SKM-1 treated with dmso at 0.1 percent for 144 hours (cell line): ENCODE measurements around the gene GOT2.
"Not testable (repeated sequence)": the region's sequence is repeated elsewhere in the genome, so short reads cannot be mapped to it uniquely, and the experiment has no call there.

Source experiments
- DNase-seq: peaks from one replicate; lab custom pipeline; 2025; ENCODE audit not compliant: unreplicated experiment; lab: John Stamatoyannopoulos, UW

GOT2 gene

GRCh38 chr16:58723109-58723508, 11.0 kb downstream of the GOT2 start:
- no peak for DNase-seq

DNA sequence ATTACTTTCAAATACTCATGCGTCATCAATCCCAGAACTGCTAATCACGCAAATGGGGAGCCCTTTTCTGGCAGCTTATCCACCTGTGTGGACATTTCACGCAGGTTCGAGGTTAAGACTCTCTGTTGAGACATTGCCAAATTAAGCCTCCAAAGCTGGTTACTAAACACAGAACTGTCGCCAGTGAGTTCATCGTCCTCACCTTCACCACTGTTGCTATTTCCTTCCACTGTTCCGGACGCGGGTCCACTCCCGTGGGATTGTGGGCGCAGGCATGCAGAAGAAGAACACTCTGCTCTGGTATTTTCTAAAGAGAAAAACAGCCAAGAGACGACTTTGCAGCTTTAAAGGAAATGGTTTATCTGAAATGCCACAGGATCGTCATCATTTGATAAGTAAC, 16.1 kb downstream of the GOT2 start:
- no peak for DNase-seq

- DNase-seq = no peak
Measured at GRCh38 chr16:58716468-58716867, 17.6 kb downstream of the GOT2 start.

DNA sequence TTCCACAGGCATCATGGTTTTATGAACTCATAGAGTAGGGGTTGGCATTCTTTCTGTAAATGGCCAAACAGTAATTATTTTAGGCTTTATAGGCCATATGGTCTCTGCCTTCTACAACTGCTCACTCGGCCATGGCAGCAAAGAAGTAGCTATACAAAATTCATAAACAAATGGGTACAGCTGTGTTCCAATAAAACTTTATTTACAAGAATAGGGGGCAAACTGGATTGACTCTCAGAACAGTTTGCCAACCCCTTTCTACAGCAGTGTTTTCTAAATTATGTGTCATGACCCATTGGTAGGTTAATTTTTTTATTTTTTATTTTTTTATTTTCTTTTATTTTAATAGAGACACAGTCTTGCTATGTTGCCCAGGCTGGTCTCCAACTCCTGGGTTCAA, 20.4 kb downstream of the GOT2 start:
- no peak for DNase-seq

GRCh38 chr16:58709333-58709732, 24.8 kb downstream of the GOT2 start:
- DNase-seq = no peak

DNA sequence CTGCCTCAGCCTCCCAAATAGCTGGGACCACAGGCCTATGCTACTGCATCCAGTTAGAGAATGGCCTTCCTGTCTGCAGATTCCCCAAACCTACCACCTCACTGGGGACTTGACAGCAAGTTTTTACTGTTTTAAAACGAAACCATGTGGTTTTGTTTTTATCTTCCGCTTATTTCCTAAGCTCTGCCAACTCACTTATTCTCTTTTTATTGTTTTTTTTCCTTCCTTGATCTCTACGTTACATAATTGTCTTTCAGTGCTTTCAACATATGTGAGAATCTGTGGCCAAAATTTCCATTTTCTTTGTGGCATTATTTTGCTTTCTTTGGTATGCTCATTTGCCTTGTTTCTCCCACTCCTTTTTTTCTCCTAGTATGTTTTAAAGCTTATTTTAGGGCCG, 35.0 kb downstream of the GOT2 start:
- no peak for DNase-seq

DNA sequence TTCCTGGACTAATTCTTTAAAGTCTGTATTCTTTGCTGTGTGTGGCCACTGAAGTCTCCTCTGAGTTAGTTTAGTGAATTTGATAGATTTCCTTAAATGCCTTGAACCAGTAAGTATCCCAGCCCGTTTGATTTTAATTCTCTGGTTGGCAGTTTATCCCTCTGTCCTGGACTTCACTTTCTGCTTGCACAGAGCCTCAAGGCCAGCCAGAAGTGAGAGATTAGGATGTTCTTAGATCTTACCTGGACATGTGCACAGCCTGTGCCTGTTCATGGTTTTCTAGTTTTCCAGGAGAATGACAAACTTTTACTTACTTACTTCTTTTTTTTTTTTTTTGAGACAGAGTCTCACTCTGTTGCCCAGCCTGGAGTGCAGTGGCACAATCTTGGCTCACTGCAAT, 38.7 kb downstream of the GOT2 start:
- no peak for DNase-seq

DNA sequence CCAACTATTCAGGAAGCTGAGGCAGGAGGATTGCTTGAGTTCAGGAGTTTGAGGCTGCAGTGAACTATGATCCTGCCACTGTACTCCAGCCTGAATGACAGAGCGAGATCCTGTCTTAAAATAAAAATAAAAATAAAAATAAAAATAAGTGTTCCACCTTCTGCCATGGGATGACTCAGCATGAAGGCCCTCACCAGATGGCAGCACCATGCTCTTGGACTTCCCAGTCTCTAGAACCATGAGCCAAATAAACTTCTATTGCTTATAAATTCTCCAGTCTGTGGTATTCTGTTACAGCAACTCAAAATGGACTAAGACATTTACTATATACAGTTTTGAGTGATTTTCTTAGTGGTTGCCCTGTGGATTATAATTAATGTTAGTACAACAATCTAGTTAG, 41.7 kb downstream of the GOT2 start:
- DNase-seq = no peak

- not testable (repeated sequence) for DNase-seq
Measured at GRCh38 chr16:58686985-58687706, 47.0 kb downstream of the GOT2 start.

DNA sequence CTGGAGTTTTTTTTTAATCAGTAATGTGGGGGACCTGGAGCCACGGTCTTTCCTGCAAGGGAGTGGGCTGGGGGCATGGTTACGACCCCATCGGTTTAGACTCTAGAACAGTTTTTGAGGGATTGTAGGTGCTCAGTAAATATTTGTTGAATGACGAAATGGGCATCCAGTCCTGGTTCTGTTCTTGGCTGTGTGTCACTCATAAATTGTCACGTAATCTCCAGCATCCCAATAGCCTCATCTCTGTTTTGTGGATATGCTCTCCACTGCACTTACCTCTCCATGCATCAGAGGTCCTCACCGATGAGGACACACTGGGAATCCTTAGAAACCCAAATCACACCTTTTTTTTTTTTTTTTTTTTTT, 49.0 kb downstream of the GOT2 start:
- no peak for DNase-seq

DNA sequence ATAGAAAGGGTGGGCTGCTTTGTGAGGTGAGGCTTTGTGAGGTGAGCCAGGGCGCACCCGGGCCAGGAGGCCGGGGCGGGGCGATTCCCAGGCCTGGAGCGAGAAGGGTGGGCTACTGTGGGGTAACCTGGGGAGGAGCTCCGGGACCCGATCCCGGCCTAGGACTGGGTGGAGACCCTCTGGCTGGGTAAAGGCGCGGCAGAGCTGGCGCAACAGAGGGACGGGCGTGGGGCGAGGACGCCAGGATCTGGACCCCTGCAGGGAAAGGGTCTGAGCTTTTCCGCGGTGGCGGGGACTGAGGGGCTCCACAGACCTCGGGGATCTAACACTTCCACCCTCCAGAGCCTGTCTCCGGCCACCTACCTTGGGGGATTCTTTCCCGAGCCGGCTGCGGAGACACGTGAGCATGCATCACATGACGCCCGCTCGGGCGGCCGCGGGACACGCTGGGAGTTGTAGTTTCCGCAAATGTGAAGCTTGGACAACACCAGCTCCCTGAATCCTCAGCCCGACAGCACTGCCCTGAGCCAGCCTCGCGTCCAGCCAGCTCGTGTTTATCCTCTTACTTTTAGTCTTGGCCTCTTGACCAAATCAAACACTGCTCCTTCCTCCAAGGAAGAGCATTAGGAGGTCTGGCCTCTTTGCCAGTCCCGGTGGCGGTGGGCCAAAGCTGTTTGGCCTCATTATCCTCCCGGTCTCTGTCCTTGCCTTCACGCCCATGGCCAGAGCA, 49.6 kb downstream of the GOT2 start, which contains the start of gene SLC38A7:
Gene SLC38A7 (minus strand): TSS at position 417 of the 730 bp plus-strand sequence. CDS start 4,644 bp downstream, outside the sequence.
- peak; percentile 43 for DNase-seq

- DNase-seq = no peak
Measured at GRCh38 chr16:58684001-58684353, 50.1 kb downstream of the GOT2 start.

DNA sequence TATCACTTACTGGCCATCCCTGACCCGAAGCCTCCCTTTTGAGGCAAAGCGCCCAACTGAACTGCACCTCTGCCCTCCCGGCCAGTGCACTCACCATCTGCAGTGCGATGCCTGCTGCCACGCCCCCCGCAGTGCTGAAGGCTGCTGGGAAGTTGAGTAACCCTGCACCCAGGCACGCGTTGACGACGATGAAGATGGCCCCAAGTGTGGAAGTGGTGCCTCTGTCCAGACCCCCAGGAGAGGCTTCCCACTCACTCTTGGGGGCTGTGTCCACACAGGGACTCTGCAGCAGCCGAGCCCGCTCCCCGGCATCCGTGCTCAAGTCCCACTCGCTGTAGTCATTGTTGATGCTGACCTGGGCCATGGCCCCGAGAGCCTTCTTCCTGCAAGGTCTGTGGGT, 54.4 kb downstream of the GOT2 start:
- DNase-seq = no peak

DNA sequence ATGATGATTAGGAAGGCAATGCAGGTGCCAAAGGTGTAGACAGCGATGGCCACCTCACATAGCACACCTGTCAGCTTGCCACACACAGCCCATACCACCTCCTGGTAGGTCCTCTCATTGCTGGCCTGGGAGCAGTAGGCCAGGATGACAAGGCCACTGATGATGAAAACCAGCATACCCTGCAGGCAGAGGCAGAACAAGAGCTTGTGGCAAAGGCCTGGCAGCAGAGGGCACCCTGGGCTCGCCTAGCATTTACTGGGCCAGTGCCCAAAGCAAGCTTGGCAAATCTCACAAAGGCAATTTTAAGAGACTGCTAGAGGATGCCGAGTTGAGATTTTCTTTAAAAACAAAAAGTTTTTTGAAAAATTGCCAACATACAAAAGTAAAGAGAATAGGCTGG, 55.4 kb downstream of the GOT2 start:
- no peak for DNase-seq

DNA sequence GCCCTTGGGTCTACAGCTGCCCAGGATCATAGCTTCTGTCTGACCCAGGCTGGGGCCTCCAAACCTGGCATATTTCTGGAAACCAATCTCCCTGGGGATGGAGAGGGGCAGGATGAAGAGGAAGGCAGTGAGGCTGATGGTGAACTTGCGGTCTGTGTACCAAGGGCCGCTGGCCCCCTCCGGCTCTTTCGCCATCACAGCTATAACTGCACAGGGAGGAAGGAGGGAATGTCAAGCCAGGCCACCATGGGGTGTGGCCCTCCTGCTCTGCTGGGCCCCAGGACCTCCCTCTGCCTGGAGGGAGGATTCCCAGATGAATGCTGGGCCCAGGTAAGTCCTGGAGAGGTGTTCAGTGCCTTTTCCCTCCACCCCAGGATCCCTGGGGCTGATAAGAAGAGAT, 55.8 kb downstream of the GOT2 start:
- no peak for DNase-seq

- no peak for DNase-seq
Measured at GRCh38 chr16:58670946-58671583, 63.1 kb downstream of the GOT2 start.

- DNase-seq = no peak
Measured at GRCh38 chr16:58670177-58670576, 63.9 kb downstream of the GOT2 start.

DNA sequence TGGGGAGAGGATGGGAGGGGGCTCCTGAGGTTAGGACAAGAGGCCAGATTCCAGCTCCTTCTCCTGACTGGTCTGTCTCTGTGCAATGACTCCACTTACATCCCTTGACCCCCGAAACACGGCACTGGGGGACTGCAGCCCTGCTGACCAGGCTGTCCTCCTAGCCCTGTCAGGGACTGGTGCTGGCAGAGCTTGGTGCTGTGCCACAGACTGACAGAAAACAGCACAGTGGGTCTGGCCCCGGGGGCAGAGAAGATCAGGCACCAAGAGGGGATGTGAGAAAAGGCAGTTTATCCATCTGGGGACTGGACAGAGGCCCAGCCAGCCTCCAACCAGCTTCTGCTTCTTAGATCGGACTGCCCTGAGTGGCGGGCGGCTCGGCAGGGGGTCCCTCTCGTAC, 68.9 kb downstream of the GOT2 start:
- DNase-seq = no peak

- peak; percentile 85 for DNase-seq
Measured at GRCh38 chr16:58661199-58661830, 72.8 kb downstream of the GOT2 start.

- not testable (repeated sequence) for DNase-seq
Measured at GRCh38 chr16:58659911-58660310, 74.2 kb downstream of the GOT2 start.

GRCh38 chr16:58658796-58659211, 75.3 kb downstream of the GOT2 start:
- DNase-seq = peak; percentile 74
